Spleen (tissue), 11 donors: ENCODE results near the gene ANKDD1A. TPM values are rescaled to one million over a fixed set of nuclear protein-coding genes. Genes with fewer than 3 reads are reported as not detected.
A peak's percentile ranks its signal among the peaks of the same experiment; 100 is the strongest.

ENCODE experiments used
- DNase-seq: peaks from one replicate; pipeline ENCODE4 v3.0.0-alpha.2; 2020
- H3K27ac ChIP-seq, 8 donors: fragments of 200-600 bp; sonication (generic) in 7 of 8; 1 replicate in 4 of 8; 2 replicates in 4 of 8; pipeline versions ENCODE4 v1.5.0 to v1.8.0; 2016 to 2021; ENCODE audit warnings: inconsistent platforms in 4 of 8, mild to moderate bottlenecking in 4 of 8, moderate library complexity in 1 of 8
- H3K27me3 ChIP-seq, 7 donors: fragments of 200-600 bp; sonication (generic) in 6 of 7; replicated peaks in 1 of 7; 1 replicate in 4 of 7; 2 replicates in 3 of 7; pipeline versions ENCODE4 v1.5.0 to v1.8.0; 2016 to 2021; ENCODE audit warnings: inconsistent platforms in 3 of 7, mild to moderate bottlenecking in 1 of 7
- H3K36me3 ChIP-seq, 6 donors: fragments of 200-600 bp; sonication (generic) in 5 of 6; 1 replicate in 4 of 6; 2 replicates in 2 of 6; pipeline versions ENCODE4 v1.5.0 to v1.8.0; 2016 to 2021; ENCODE audit warnings: inconsistent platforms in 2 of 6
- H3K4me1 ChIP-seq, 6 donors: fragments of 200-600 bp; sonication (generic) in 5 of 6; 1 replicate in 3 of 6; 2 replicates in 3 of 6; pipeline versions ENCODE4 v1.5.0 to v1.8.0; 2016 to 2021; ENCODE audit warnings: inconsistent platforms in 3 of 6
- H3K4me3 ChIP-seq, 8 donors: fragments of 200-600 bp; sonication (generic) in 7 of 8; 1 replicate in 4 of 8; 2 replicates in 4 of 8; pipeline versions ENCODE4 v1.5.0 to v1.8.0; 2016 to 2021; ENCODE audit warnings: inconsistent platforms in 4 of 8, mild to moderate bottlenecking in 4 of 8, moderate library complexity in 2 of 8
- H3K9me3 ChIP-seq, 8 donors: fragments of 200-600 bp; sonication (generic) in 7 of 8; 1 replicate in 4 of 8; 2 replicates in 4 of 8; pipeline versions ENCODE4 v1.5.0 to v1.8.0; 2016 to 2021; ENCODE audit warnings: inconsistent platforms in 4 of 8
- CTCF ChIP-seq, 11 experiments: fragments of 200-600 bp in 7 of 11; fragments of 450-650 bp in 4 of 11; sonication (generic) in 4 of 11; IDR thresholded peaks in 8 of 11; conservative IDR thresholded peaks in 3 of 11; 1 replicate in 7 of 11; 2 replicates in 4 of 11; pipeline versions ENCODE4 v1.4.0 to v1.8.0; 2016 to 2021; ENCODE audit warnings: antibody characterized with exemption in 11 of 11, inconsistent platforms in 4 of 11, mild to moderate bottlenecking in 1 of 11
- POLR2A ChIP-seq, 3 donors: fragments of 450-650 bp; IDR thresholded peaks; one replicate each; pipeline ENCODE4 v1.5.1; 2017; ENCODE audit warnings: antibody characterized with exemption in 3 of 3, mild to moderate bottlenecking in 1 of 3
- POLR2AphosphoS5 ChIP-seq, 3 donors: sonication (generic); formaldehyde crosslinking; IDR thresholded peaks; one replicate each; pipeline ENCODE4 v1.5.1; 2017; ENCODE audit warnings: antibody characterized with exemption in 3 of 3
- WGBS, 5 donors: extraction: QIAGEN DNeasy Blood & Tissue Kit in 3 of 5; methylation state at CpG; one replicate each; pipeline versions ENCODE4 v1.1.5 to v1.1.7; 2013 to 2018; 5-methylcytosine and 5-hydroxymethylcytosine counted together
- intact Hi-C: fragments of 100-400 bp; cut with DNase I; formaldehyde crosslinking; loops from one replicate; pipeline ENCODE4 v1.15.0; 2023; ENCODE audit warnings: low total_unique reads
- polyA plus RNA-seq, 3 donors: library from polyadenylated mRNA; stranded (reverse); fragments of 200-250 nt; gene quantifications; one replicate each; pipeline ENCODE4 v1.2.1, GENCODE V29; 2013
- total RNA-seq, 7 donors: library from RNA; depleted of rRNA in 3 of 7; stranded (reverse); fragments of >200 nt in 3 of 7; fragmentation: NEBNext Ultra II Directional in 4 of 7; extraction: Animal tissue kit (Norgen Biotek cat#: 25700) in 4 of 7; gene quantifications; one replicate each; pipeline versions ENCODE4 v1.1.0 to v1.2.1, GENCODE V29; 2016 to 2021
- donor health status: healthy with polysubstance abuse.
- donor health status: DM: no; HTN: no; CAD: no; lungs with moderate emphysema.
- donor health status: DM: no; HTN: no; CAD: no.
- donor health status: Bipolar disorder and iron deficiency.
- donor health status: healthy.
- donor health status: DM: no; HTN: no; CAD: no.
- donor health status: DM: yes; HTN: yes; CAD: no.

The ANKDD1A gene
- total and polyA plus RNA-seq, 10 donors, result 5.7 to 71.1 (median 41.7) TPM

GRCh38 chr15:64948916-64949315 is 37.2 kb downstream of the ANKDD1A start:
- TF ChIP-seq POLR2AphosphoS5 (IDR thresholded peaks at IDR 0.05), result peak in 2 of 3 donors; percentile 24 to 41
- TF ChIP-seq CTCF (IDR thresholded peaks at IDR 0.05 in 8 of 11, conservative IDR thresholded peaks at IDR 0.05 in 3 of 11), result no peak
- Histone ChIP-seq H3K4me1 (no peaks in the 10 kb centered on the region), H3K27ac (peak overlapping the region in 1 of 8 donors; percentile 34), H3K27me3 (no peaks in the 10 kb centered on the region), H3K36me3 (peaks cover 0 to 58% (median 13%) of the 10 kb centered on the region in 6 donors), H3K9me3 (no peaks in the 10 kb centered on the region), H3K4me3 (no peak overlapping the region)
- DNase-seq, result no peak
- intact Hi-C loops, result no loop called here
- whole genome bisulfite sequencing, 5 donors, result 81 to 90% (median 86%) methylated on average over 8 to 9 of the region's 9 CpGs

- H3K4me3 ChIP-seq, result no peak overlapping the region
- H3K27ac ChIP-seq, result peak overlapping the region in 1 of 8 donors; percentile 34
- TF ChIP-seq POLR2AphosphoS5 (IDR thresholded peaks at IDR 0.05) (peak in 2 of 3 donors; percentile 36 to 67), POLR2A (IDR thresholded peaks at IDR 0.05) (no peak), CTCF (IDR thresholded peaks at IDR 0.05 in 8 of 11, conservative IDR thresholded peaks at IDR 0.05 in 3 of 11) (no peak)
- no peaks in the 10 kb centered on the region for H3K27me3 ChIP-seq
- H3K36me3 ChIP-seq, result peaks cover 0 to 52% (median 12%) of the 10 kb centered on the region in 6 donors
- intact Hi-C loops, result no loop called here
- no peak for DNase-seq
- H3K4me1 ChIP-seq, result no peaks in the 10 kb centered on the region
- WGBS, 5 donors, result 95 to 100% (median 97%) methylated on average over 7 to 11 of the region's 11 CpGs
- no peaks in the 10 kb centered on the region for H3K9me3 ChIP-seq
Measured at GRCh38 chr15:64949383-64950186, 37.9 kb downstream of the ANKDD1A start.

- Histone ChIP-seq H3K27ac (peak overlapping the region in 4 of 8 donors; percentile 5 to 62 (median 45)), H3K4me1 (no peaks in the 10 kb centered on the region), H3K9me3 (no peaks in the 10 kb centered on the region), H3K4me3 (no peak overlapping the region), H3K36me3 (peaks cover 0 to 57% (median 19%) of the 10 kb centered on the region in 6 donors), H3K27me3 (no peaks in the 10 kb centered on the region)
- intact Hi-C loops, result no loop called here
- 37 to 61% (median 48%) methylated on average over 6 of the region's 6 CpGs for WGBS, 5 donors
- TF ChIP-seq POLR2AphosphoS5 (IDR thresholded peaks at IDR 0.05), result peak in 1 of 3 donors; percentile 22
- no peak for TF ChIP-seq POLR2A (IDR thresholded peaks at IDR 0.05)
- no peak for DNase-seq
Measured at GRCh38 chr15:64950888-64951287, 39.2 kb downstream of the ANKDD1A start.

GRCh38 chr15:64951777-64952418 is 40.2 kb downstream of the ANKDD1A start:
- no peak for DNase-seq
- Histone ChIP-seq H3K36me3 (peaks cover 0 to 60% (median 29%) of the 10 kb centered on the region in 6 donors), H3K27ac (no peak overlapping the region), H3K27me3 (no peaks in the 10 kb centered on the region), H3K4me1 (no peaks in the 10 kb centered on the region), H3K9me3 (no peaks in the 10 kb centered on the region), H3K4me3 (no peak overlapping the region)
- no peak for TF ChIP-seq POLR2AphosphoS5 (IDR thresholded peaks at IDR 0.05)
- no peak for TF ChIP-seq POLR2A (IDR thresholded peaks at IDR 0.05)
- no peak for TF ChIP-seq CTCF (IDR thresholded peaks at IDR 0.05 in 8 of 11, conservative IDR thresholded peaks at IDR 0.05 in 3 of 11)
- intact Hi-C loops, result no loop called here
- 82 to 92% (median 88%) methylated on average over 2 of the region's 2 CpGs for WGBS, 5 donors
